HepG2 (cell line): ENCODE results near the gene SIX3. TPM values are rescaled to one million over a fixed set of nuclear protein-coding genes. Genes with fewer than 3 reads are reported as not detected.

Experiments
- ATAC-seq: fragments of 200-7000 bp; cut with Tn5 transposase; 3 replicates; pipeline ENCODE4 v1.9.1; 2020; ENCODE audit warnings: mild to moderate bottlenecking, moderate library complexity
- BruUV-seq: library from RNA; stranded (reverse); fragments of 400-500 nt; replicated peaks from 2 replicates; lab custom pipeline; 2021; lab: Mats Ljungman, UMichigan
- CTCF ChIA-PET: fragments of 300-600 bp; formaldehyde crosslinking; extraction: SDS; loops from one replicate; lab custom pipeline; 2021; ENCODE audit warnings: low total read pairs, inconsistent platforms, low intra/inter-chr PET ratio; lab: Yijun Ruan, JAX
- POLR2A ChIA-PET: fragments of 350-600 bp; sonication (Branson Sonifier 250); formaldehyde crosslinking; loops from one replicate; lab custom pipeline; 2020; ENCODE audit warnings: antibody characterized with exemption, inconsistent platforms; lab: Yijun Ruan, JAX
- DNase-seq: peaks from one replicate; pipeline ENCODE4 v3.0.0-alpha.2; 2015; ENCODE audit warnings: low spot score
- FAIRE-seq: peaks from 3 replicates; lab custom pipeline; 2011; peaks lifted over from hg19 to GRCh38; lab: Jason Lieb, UNC
- H2AFZ ChIP-seq: one replicate; pipeline ENCODE4 v1.6.1; 2011; ENCODE audit warnings: low read length, inconsistent platforms
- H3K27ac ChIP-seq: fragments of 300-600 bp; 3 replicates; pipeline ENCODE4 v1.8.0; 2011; ENCODE audit warnings: mixed run types, mild to moderate bottlenecking, mixed read lengths, low read length, inconsistent platforms; ENCODE audit not compliant: insufficient read depth; ENCODE audit errors: extremely low read length
- H3K27me3 ChIP-seq, 2 experiments: fragments of 200-600 bp in 1 of 2; 2 replicates in 1 of 2; 3 replicates in 1 of 2; pipeline versions ENCODE4 v1.6.0 to v1.8.0; 2011; ENCODE audit warnings: low read length in 2 of 2, mild to moderate bottlenecking in 2 of 2, moderate library complexity in 2 of 2, inconsistent platforms in 1 of 2; ENCODE audit not compliant: insufficient read depth in 2 of 2, control insufficient read depth in 1 of 2
- H3K36me3 ChIP-seq, 2 experiments: fragments of 200-600 bp in 1 of 2; replicated peaks in 1 of 2; 2 replicates in 1 of 2; 3 replicates in 1 of 2; pipeline versions ENCODE4 v1.5.1 to v1.8.0; 2011; ENCODE audit warnings: low read length in 2 of 2, inconsistent platforms in 1 of 2; ENCODE audit not compliant: insufficient read depth in 2 of 2, control insufficient read depth in 1 of 2
- H3K4me1 ChIP-seq: 2 replicates; pipeline ENCODE4 v1.5.1; 2012; ENCODE audit warnings: low read length, inconsistent platforms; ENCODE audit not compliant: insufficient read depth
- H3K4me2 ChIP-seq: 2 replicates; pipeline ENCODE4 v1.6.0; 2011; ENCODE audit warnings: low read depth, low read length, inconsistent platforms
- H3K4me3 ChIP-seq, 3 experiments: fragments of 200-600 bp in 1 of 3; sonication (generic), shearing (Covaris generic) in 1 of 3; replicated peaks in 1 of 3; 2 replicates each; pipeline ENCODE4 v1.5.1; 2011 to 2016; ENCODE audit warnings: low read length in 3 of 3, inconsistent platforms in 2 of 3, low read depth in 2 of 3, mild to moderate bottlenecking in 2 of 3, control low read depth in 1 of 3, mixed read lengths in 1 of 3; ENCODE audit not compliant: insufficient read depth in 1 of 3
- H3K79me2 ChIP-seq: one replicate; pipeline ENCODE4 v1.6.1; 2011; ENCODE audit warnings: low read length, inconsistent platforms; ENCODE audit not compliant: insufficient read depth
- H3K9ac ChIP-seq: 2 replicates; pipeline ENCODE4 v1.6.0; 2011; ENCODE audit warnings: mild to moderate bottlenecking, low read depth, low read length, inconsistent platforms; ENCODE audit not compliant: insufficient read depth
- H3K9me3 ChIP-seq: 2 replicates; pipeline ENCODE4 v1.5.1; 2012; ENCODE audit warnings: mild to moderate bottlenecking, low read length
- H4K20me1 ChIP-seq: 2 replicates; pipeline ENCODE4 v1.6.0; 2011; ENCODE audit warnings: inconsistent platforms, mild to moderate bottlenecking, low read length, moderate library complexity; ENCODE audit not compliant: insufficient read depth
- ARID2 ChIP-seq: sonication (generic); formaldehyde crosslinking; IDR thresholded peaks from 2 replicates; pipeline ENCODE4 v1.8.1; 2022; ENCODE audit warnings: mild to moderate bottlenecking, missing genetic modification reagents, borderline replicate concordance
- GABPB1 ChIP-seq: IDR thresholded peaks from 2 replicates; pipeline ENCODE4 v1.6.1; 2016; ENCODE audit warnings: mild to moderate bottlenecking, missing genetic modification reagents, moderate library complexity, missing compliant biosample characterization
- HDAC1 ChIP-seq: sonication (generic); formaldehyde crosslinking; IDR thresholded peaks from 2 replicates; pipeline ENCODE4 v1.5.1; 2020; ENCODE audit warnings: mild to moderate bottlenecking, missing genetic modification reagents
- KLF15 ChIP-seq: sonication (generic); formaldehyde crosslinking; IDR thresholded peaks from 2 replicates; pipeline ENCODE4 v1.8.1; 2023; ENCODE audit warnings: borderline replicate concordance, mild to moderate bottlenecking, inconsistent platforms, missing genetic modification reagents, mixed read lengths
- PBX2 ChIP-seq: IDR thresholded peaks from 2 replicates; pipeline ENCODE4 v1.6.1; 2016; ENCODE audit warnings: control low read depth
- SAP130 ChIP-seq: IDR thresholded peaks from 2 replicates; pipeline ENCODE4 v1.6.1; 2016; ENCODE audit warnings: low read depth
- SP2 ChIP-seq: sonication (generic); formaldehyde crosslinking; IDR thresholded peaks from 2 replicates; pipeline ENCODE4 v1.5.1; 2020; ENCODE audit warnings: mild to moderate bottlenecking, missing genetic modification reagents
- ZBTB33 ChIP-seq: sonication (generic); formaldehyde crosslinking; IDR thresholded peaks from 2 replicates; pipeline ENCODE4 v1.4.0; 2020; ENCODE audit warnings: missing genetic modification reagents
- ZMAT3 ChIP-seq: sonication (generic); formaldehyde crosslinking; conservative IDR thresholded peaks from 2 replicates; pipeline ENCODE4 v1.7.0; 2021; ENCODE audit warnings: missing genetic modification reagents
- ZNF607 ChIP-seq: sonication (generic); formaldehyde crosslinking; IDR thresholded peaks from 2 replicates; pipeline ENCODE4 v1.5.1; 2020; ENCODE audit warnings: missing genetic modification reagents, mild to moderate bottlenecking, borderline replicate concordance
- ZNF746 ChIP-seq: sonication (generic); formaldehyde crosslinking; IDR thresholded peaks from 2 replicates; pipeline ENCODE4 v1.8.0; 2022; ENCODE audit warnings: mild to moderate bottlenecking, missing genetic modification reagents
- ZSCAN31 ChIP-seq: sonication (generic); formaldehyde crosslinking; IDR thresholded peaks from 2 replicates; pipeline ENCODE4 v1.5.0; 2020; ENCODE audit warnings: low read depth, mild to moderate bottlenecking, missing genetic modification reagents
- whole genome bisulfite sequencing: methylation state at CpG from one replicate; pipeline ENCODE4 v1.1.6; 2017; ENCODE audit warnings: low lambda C conversion rate; 5-methylcytosine and 5-hydroxymethylcytosine counted together
- in situ Hi-C: cut with HindIII; loops from 2 replicates; pipeline ENCODE4 v1.10.0; 2017; ENCODE audit warnings: low pct_unique_long_range_greater_than_20kb; ENCODE audit not compliant: extremely low pct_ligation_motif_present
- intact Hi-C: fragments of 100-400 bp; cut with micrococcal nuclease; formaldehyde crosslinking; loops from one replicate; pipeline ENCODE4 v1.10.0; 2022; ENCODE audit not compliant: unreplicated experiment
- polyA plus RNA-seq, 8 experiments: library from polyadenylated mRNA; depleted of rRNA in 3 of 8; stranded (reverse) in 7 of 8; unstranded in 1 of 8; fragments of >200 nt; fragmentation: Illumina TruSeq in 4 of 8; extraction: Trizol in 4 of 8; gene quantifications; 2 replicates each; pipeline versions ENCODE4 v1.2.1 to v1.2.3, GENCODE V29; 2011 to 2016; ENCODE audit warnings: low read depth in 4 of 8, missing spikeins in 1 of 8, mixed read lengths in 1 of 8; ENCODE audit not compliant: insufficient read depth in 1 of 8
- total RNA-seq, 5 experiments: library from RNA; depleted of rRNA; stranded (reverse); fragments of >200 nt; fragmentation: Illumina TruSeq; extraction: Trizol; gene quantifications; 2 replicates each; pipeline ENCODE4 v1.2.3, GENCODE V29; 2016; ENCODE audit warnings: low read depth in 1 of 5

SIX3 gene
- total and polyA plus RNA-seq, 2 of the 13 experiments (the other 11 are each of a cell fraction or from before 2014, with no cell fraction given) = not detected

GRCh38 chr2:44937688-44938240, 3.7 kb upstream of the SIX3 start:
- WGBS = 44% methylated on average over 32 of the region's 35 CpGs
- no TSS peak for BruUV-seq
- DNase-seq (no peak), ATAC-seq (peak; percentile 3; the same call in 2 of the 3 replicates), FAIRE-seq (no peak)
- Histone ChIP-seq H3K4me1 (peaks cover 35% of the 10 kb centered on the region), H3K4me2 (peak overlapping the region; percentile 83), H3K9me3 (no peaks in the 10 kb centered on the region), H4K20me1 (no peaks in the 10 kb centered on the region; the same call in 1 of the 2 replicates), H3K9ac (no peak overlapping the region), H3K79me2 (no peaks in the 10 kb centered on the region), H3K36me3 (no peaks in the 10 kb centered on the region), H3K27me3 (peaks cover 40 to 92% of the 10 kb centered on the region in 2 experiments), H3K4me3 (peak overlapping the region in 2 of 3 experiments; percentile 49 to 72; a peak in 4 of 6 replicates), H3K27ac (no peak overlapping the region), H2AFZ (no peak overlapping the region)
- intact Hi-C loops (loop anchor here (10.0 kb wide), 1 partner anchor 193 kb away; no protein-coding TSS in a partner anchor), in situ Hi-C loops (no loop called here)
- CTCF ChIA-PET = no interaction called here
- no peak for TF ChIP-seq ZSCAN31 (CRISPR knock-in tag)
- no peak for TF ChIP-seq PBX2 (CRISPR knock-in tag)
- no peak for TF ChIP-seq ZNF746 (CRISPR knock-in tag)
- peak; percentile 78 for TF ChIP-seq GABPB1 (CRISPR knock-in tag)
- no peak for TF ChIP-seq ZMAT3 (CRISPR knock-in tag)
- TF ChIP-seq SAP130 = no peak
- TF ChIP-seq SP2 (CRISPR knock-in tag) = no peak
- no peak for TF ChIP-seq KLF15 (CRISPR knock-in tag)
- TF ChIP-seq ARID2 (CRISPR knock-in tag) = 0 out of 2 replicates have a peak, but pooled peaks have one; percentile 29
- TF ChIP-seq HDAC1 (CRISPR knock-in tag) = 0 out of 2 replicates have a peak, but pooled peaks have one; percentile 9
- TF ChIP-seq ZBTB33 = 0 out of 2 replicates have a peak, but pooled peaks have one; percentile 62
- 0 out of 2 replicates have a peak, but pooled peaks have one; percentile 9 for TF ChIP-seq ZNF607 (CRISPR knock-in tag)
- POLR2A ChIA-PET = no interaction called here
